ENCODE measurements around the gene SCGB1C1. TPM values are rescaled to one million over a fixed set of nuclear protein-coding genes. Genes with fewer than 3 reads are reported as not detected.
"Not testable (repeated sequence)": the region's sequence is repeated elsewhere in the genome, so short reads cannot be mapped to it uniquely, and the experiment has no call there.

The SCGB1C1 gene
- total and polyA plus RNA-seq, 12 donors, result not detected

DNA sequence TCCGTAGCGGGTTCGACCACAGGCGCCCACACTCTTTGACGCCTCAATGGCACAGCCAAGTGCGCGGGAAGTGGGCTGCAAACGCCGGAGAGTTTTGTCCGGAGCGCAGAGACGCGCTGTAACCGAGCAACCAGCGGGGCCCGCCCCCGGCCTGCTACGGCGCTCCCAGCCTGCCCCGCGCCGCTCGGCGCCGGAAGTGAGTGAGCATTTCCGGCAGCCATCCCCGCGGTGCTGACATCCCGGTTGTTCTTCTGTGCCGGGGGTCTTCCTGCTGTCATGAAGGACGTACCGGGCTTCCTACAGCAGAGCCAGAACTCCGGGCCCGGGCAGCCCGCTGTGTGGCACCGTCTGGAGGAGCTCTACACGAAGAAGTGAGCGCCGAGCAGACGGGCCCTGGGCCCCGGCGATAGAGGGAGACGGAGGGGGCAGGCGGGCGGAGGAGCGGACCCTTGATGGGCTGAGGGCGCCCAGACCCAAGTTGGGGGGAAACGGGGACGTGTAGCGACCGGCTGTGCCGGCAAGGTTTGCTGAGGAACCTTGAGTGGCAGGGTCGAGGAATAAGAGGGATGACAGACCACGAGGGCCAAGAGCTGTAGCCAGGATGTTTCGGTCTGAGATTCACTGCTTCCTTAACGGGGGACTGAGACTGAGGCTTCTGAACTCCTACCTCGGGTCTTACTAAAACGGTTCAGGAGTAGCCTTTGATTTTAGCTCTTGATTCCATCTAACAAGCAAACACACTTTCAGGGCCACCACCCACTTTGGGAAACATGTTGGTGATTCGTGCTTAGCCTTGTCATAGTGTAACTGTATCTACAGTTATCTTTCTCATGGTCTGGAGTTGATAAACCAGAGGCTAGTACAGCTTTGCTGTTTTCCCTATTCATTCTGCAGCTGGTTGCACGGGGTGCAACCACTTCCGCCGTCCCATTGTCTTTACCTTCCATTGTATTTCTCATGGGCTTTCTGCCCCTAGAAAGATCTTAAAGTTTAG, 44.2 kb downstream of the SCGB1C1 start, which contains the start of gene PSMD13:
Gene PSMD13, plus strand, starts transcription at position 203 of the 994 bp plus-strand sequence. Its CDS starts 74 bp downstream, at position 277.
- H3K27ac ChIP-seq, result peak within 1 kb of the TSS; percentile 86 to 98 (median 94)
- H3K27me3 ChIP-seq, result no peaks in the 10 kb centered on the region
- no peaks in the 10 kb centered on the region for H3K9me3 ChIP-seq
- H3K36me3 ChIP-seq, result peaks cover 0 to 49% (median 5%) of the 10 kb centered on the region in 9 donors
- DNase-seq (peak; percentile 87), ATAC-seq (peak; percentile 92 to 98 (median 95))
- intact Hi-C loops (cut with DNase I), result loop anchor here in 4 of 10 donors (1.0 to 5.0 kb wide), 4 partner anchors 28 to 270 kb away; partner anchors contain the start of gene RNH1 (in 1 of the 4)
- H3K4me1 ChIP-seq, result peaks cover 0 to 46% (median 32%) of the 10 kb centered on the region in 9 donors
- 1 to 2% methylated on average over 62 of the region's 62 CpGs for WGBS, 2 donors
- no peak for TF ChIP-seq CTCF (IDR thresholded peaks at IDR 0.05)
- peak within 1 kb of the TSS; percentile 76 to 98 (median 90) for H3K4me3 ChIP-seq

GRCh38 chr11:238346-238745, 45.5 kb downstream of the SCGB1C1 start:
- intact Hi-C loops (cut with DNase I), result loop anchor here in 1 of 10 donors (5.0 kb wide), 1 partner anchor 269 kb away; the partner anchor contains the start of gene RNH1
- H3K4me3 ChIP-seq, result peak overlapping the region in 3 of 10 donors; percentile 76 to 97 (median 79)
- WGBS, 2 donors, result 78 to 81% methylated on average over 7 of the region's 7 CpGs
- H3K27ac ChIP-seq, ATAC-seq, DNase-seq, H3K9me3 ChIP-seq, H3K27me3 ChIP-seq: not testable (repeated sequence)
- peaks cover 0 to 52% (median 32%) of the 10 kb centered on the region in 9 donors for H3K4me1 ChIP-seq
- H3K36me3 ChIP-seq, result peaks cover 0 to 54% (median 13%) of the 10 kb centered on the region in 9 donors

DNA sequence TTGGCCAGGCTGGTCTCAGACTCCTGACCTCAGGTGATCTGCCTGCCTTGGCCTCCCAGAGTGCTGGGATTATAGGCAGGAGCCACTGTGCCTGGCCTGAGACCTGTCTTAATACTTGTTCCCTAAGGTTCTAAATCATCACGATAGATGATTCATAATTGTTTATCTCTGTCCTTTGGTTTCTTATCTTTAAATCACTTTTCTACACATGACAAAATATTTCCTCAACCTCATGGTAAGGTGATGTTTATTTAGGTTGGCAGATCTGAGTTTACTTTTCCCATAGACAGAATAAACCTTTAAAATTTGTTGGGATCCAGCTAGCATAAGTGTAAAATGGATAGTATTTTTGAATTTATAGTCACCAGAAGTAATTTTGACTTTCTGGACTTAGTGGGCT, 47.4 kb downstream of the SCGB1C1 start:
- DNase-seq (no peak), ATAC-seq (no peak)
- H3K27ac ChIP-seq, result peak overlapping the region in 1 of 10 donors; percentile 79
- peaks cover 0 to 74% (median 29%) of the 10 kb centered on the region in 9 donors for H3K36me3 ChIP-seq
- no peak overlapping the region for H3K4me3 ChIP-seq
- intact Hi-C loops (cut with DNase I), result no loop called here
- WGBS, 2 donors, result 75 to 92% methylated on average over 1 of the region's 1 CpG
- no peak for TF ChIP-seq CTCF (IDR thresholded peaks at IDR 0.05)
- no peaks in the 10 kb centered on the region for H3K27me3 ChIP-seq
- peaks cover 0 to 45% (median 30%) of the 10 kb centered on the region in 9 donors for H3K4me1 ChIP-seq
- H3K9me3 ChIP-seq, result no peaks in the 10 kb centered on the region

GRCh38 chr11:241634-242033, 48.8 kb downstream of the SCGB1C1 start:
- H3K4me3 ChIP-seq, result no peak overlapping the region
- ATAC-seq (peak in 7 of 8 donors; percentile 32 to 84 (median 59)), DNase-seq (no peak)
- H3K27me3 ChIP-seq, result no peaks in the 10 kb centered on the region
- WGBS, 2 donors, result 62 to 75% methylated on average over 5 of the region's 5 CpGs
- no peaks in the 10 kb centered on the region for H3K9me3 ChIP-seq
- H3K4me1 ChIP-seq, result peaks cover 0 to 40% (median 25%) of the 10 kb centered on the region in 9 donors
- intact Hi-C loops (cut with DNase I), result no loop called here
- H3K27ac ChIP-seq, result peak overlapping the region; percentile 31 to 82 (median 69)
- no peak for TF ChIP-seq CTCF (IDR thresholded peaks at IDR 0.05)
- peaks cover 0 to 85% (median 39%) of the 10 kb centered on the region in 9 donors for H3K36me3 ChIP-seq

Other genes starting within 250 kb of the SCGB1C1 start
- 10 to 100 TPM; 18.7 to 32.0 (median 20.7) TPM for gene BET1L, start 14.3 kb downstream of the SCGB1C1 start, total RNA-seq
- 10 to 100 TPM; 12.4 to 23.5 TPM for gene BET1L, start 14.3 kb downstream of the SCGB1C1 start, polyA plus RNA-seq
- gene RIC8A, start 14.6 kb downstream of the SCGB1C1 start, total RNA-seq, result 10 to 100 TPM; 38.4 to 82.1 (median 59.5) TPM
- 10 to 100 TPM; 38.6 to 76.4 TPM for gene RIC8A, start 14.6 kb downstream of the SCGB1C1 start, polyA plus RNA-seq
- gene SIRT3, start 43.3 kb downstream of the SCGB1C1 start, total RNA-seq, result 10 to 100 TPM; 33.1 to 50.2 (median 35.5) TPM
- 10 to 100 TPM; 18.5 to 23.3 TPM for gene SIRT3, start 43.3 kb downstream of the SCGB1C1 start, polyA plus RNA-seq
- 100 to 1,000 TPM in 3 of 10 donors, 10 to 100 TPM in 7; 78.7 to 110 (median 90.4) TPM for gene PSMD13, start 43.9 kb downstream of the SCGB1C1 start, total RNA-seq
- gene PSMD13, start 43.9 kb downstream of the SCGB1C1 start, polyA plus RNA-seq, result 100 to 1,000 TPM; 129 to 163 TPM
- gene NLRP6, start 85.3 kb downstream of the SCGB1C1 start, total RNA-seq, result under 1 TPM in 4 of 10 donors, not detected in 6; 0.09 to 0.25 (median 0.12) TPM
- under 1 TPM; 0.07 to 0.09 TPM for gene NLRP6, start 85.3 kb downstream of the SCGB1C1 start, polyA plus RNA-seq
- gene PGGHG, start 96.0 kb downstream of the SCGB1C1 start, total RNA-seq, result 10 to 100 TPM in 1 of 10 donors, 1 to 10 TPM in 9; 3.3 to 10.8 (median 5.9) TPM
- gene PGGHG, start 96.0 kb downstream of the SCGB1C1 start, polyA plus RNA-seq, result 10 to 100 TPM; 15.9 to 45.3 TPM
- gene IFITM5, start 106.4 kb downstream of the SCGB1C1 start, total RNA-seq, result not detected
- gene IFITM5, start 106.4 kb downstream of the SCGB1C1 start, polyA plus RNA-seq, result not detected
- 100 to 1,000 TPM in 7 of 10 donors, 10 to 100 TPM in 3; 57.2 to 333 (median 144) TPM for gene IFITM2, start 114.7 kb downstream of the SCGB1C1 start, total RNA-seq
- 100 to 1,000 TPM; 423 to 843 TPM for gene IFITM2, start 114.7 kb downstream of the SCGB1C1 start, polyA plus RNA-seq
- 100 to 1,000 TPM in 4 of 10 donors, 10 to 100 TPM in 6; 51.6 to 182 (median 94.9) TPM for gene IFITM1, start 121.0 kb downstream of the SCGB1C1 start, total RNA-seq
- gene IFITM1, start 121.0 kb downstream of the SCGB1C1 start, polyA plus RNA-seq, result 100 to 1,000 TPM; 235 to 427 TPM
- 100 to 1,000 TPM in 9 of 10 donors, 10 to 100 TPM in 1; 94.1 to 591 (median 172) TPM for gene IFITM3, start 127.8 kb downstream of the SCGB1C1 start, total RNA-seq
- 1,000 to 10,000 TPM in 1 of 2 donors, 100 to 1,000 TPM in 1; 676 to 1,409 TPM for gene IFITM3, start 127.8 kb downstream of the SCGB1C1 start, polyA plus RNA-seq
- 1 to 10 TPM in 1 of 10 donors, under 1 TPM in 6, not detected in 3; 0.09 to 1.6 (median 0.25) TPM for gene B4GALNT4, start 176.4 kb downstream of the SCGB1C1 start, total RNA-seq
- 1 to 10 TPM in 1 of 2 donors, under 1 TPM in 1; 0.75 to 1.7 TPM for gene B4GALNT4, start 176.4 kb downstream of the SCGB1C1 start, polyA plus RNA-seq
- gene PKP3, start 201.1 kb downstream of the SCGB1C1 start, total RNA-seq, result 1 to 10 TPM in 4 of 10 donors, under 1 TPM in 6; 0.19 to 3.0 (median 0.74) TPM
- under 1 TPM; 0.13 to 0.80 TPM for gene PKP3, start 201.1 kb downstream of the SCGB1C1 start, polyA plus RNA-seq
- 10 to 100 TPM; 20.4 to 52.4 (median 30.0) TPM for gene SIGIRR, start 221.9 kb downstream of the SCGB1C1 start, total RNA-seq
- 100 to 1,000 TPM in 1 of 2 donors, 10 to 100 TPM in 1; 56.0 to 187 TPM for gene SIGIRR, start 221.9 kb downstream of the SCGB1C1 start, polyA plus RNA-seq
- 1 to 10 TPM in 1 of 10 donors, under 1 TPM in 5, not detected in 4; 0.05 to 2.3 (median 0.19) TPM for gene ANO9, start 248.9 kb downstream of the SCGB1C1 start, total RNA-seq
- under 1 TPM; 0.13 to 0.37 TPM for gene ANO9, start 248.9 kb downstream of the SCGB1C1 start, polyA plus RNA-seq